OCI-LY3 (cell line): Measurements from ENCODE around the gene SNCA.

Experiments used
- H2AFZ ChIP-seq: fragments of 200-600, 300-600 bp; shearing (Covaris generic); 2 replicates; pipeline ENCODE4 v1.6.0; 2014; ENCODE audit warnings: antibody characterized with exemption, low read depth, low read length
- H3K27ac ChIP-seq: fragments of 200-600, 300-600 bp; sonication (generic); 2 replicates; pipeline ENCODE4 v1.5.1; 2014; ENCODE audit warnings: mild to moderate bottlenecking, low read length, moderate library complexity, mixed read lengths
- H3K27me3 ChIP-seq: fragments of 200-600, 300-600 bp; sonication (generic); 2 replicates; pipeline ENCODE4 v1.6.1; 2014; ENCODE audit warnings: low read depth, low read length, mixed read lengths
- H3K36me3 ChIP-seq: fragments of 200-600, 300-600 bp; sonication (generic); replicated peaks from 2 replicates; pipeline ENCODE3; 2014; ENCODE audit warnings: low read depth, low read length, mixed read lengths
- H3K4me1 ChIP-seq: fragments of 300-600, 200-600 bp; sonication (generic); 2 replicates; pipeline ENCODE4 v1.6.1; 2014; ENCODE audit warnings: low read length, mixed read lengths
- H3K4me2 ChIP-seq: fragments of 200-600, 300-600 bp; sonication (generic); 2 replicates; pipeline ENCODE4 v1.6.1; 2014; ENCODE audit warnings: low read length, mixed read lengths
- H3K4me3 ChIP-seq: fragments of 300-600, 200-600 bp; sonication (generic); 2 replicates; pipeline ENCODE4 v1.5.1; 2014; ENCODE audit warnings: antibody characterized with exemption, mild to moderate bottlenecking, low read length, moderate library complexity
- H3K79me2 ChIP-seq: fragments of 300-600, 200-600 bp; shearing (Covaris generic); 2 replicates; pipeline ENCODE4 v1.6.1; 2014; ENCODE audit warnings: mild to moderate bottlenecking, low read length, mixed read lengths
- H3K9ac ChIP-seq: fragments of 300-600, 200-600 bp; shearing (Covaris generic); 2 replicates; pipeline ENCODE4 v1.6.0; 2014; ENCODE audit warnings: mild to moderate bottlenecking, low read length, moderate library complexity
- H3K9me3 ChIP-seq: fragments of 200-600, 300-600 bp; shearing (Covaris generic); 2 replicates; pipeline ENCODE4 v1.6.1; 2014; ENCODE audit warnings: low read length, mixed read lengths; ENCODE audit not compliant: insufficient read depth
- H4K20me1 ChIP-seq: fragments of 200-600, 300-600 bp; sonication (generic); 2 replicates; pipeline ENCODE4 v1.6.1; 2016; ENCODE audit warnings: low read length, mixed read lengths; ENCODE audit not compliant: insufficient read depth
- CTCF ChIP-seq: fragments of 200-600, 300-600 bp; sonication (generic); IDR thresholded peaks from 2 replicates; pipeline ENCODE4 v1.5.1; 2014; ENCODE audit warnings: antibody characterized with exemption, low read length, low read depth
- EZH2phosphoT487 ChIP-seq: fragments of 200-600 bp; shearing (Covaris generic); IDR thresholded peaks from 2 replicates; pipeline ENCODE4 v1.6.1; 2018; ENCODE audit warnings: antibody characterized with exemption, mixed run types, low read depth

SNCA gene

GRCh38 chr4:89681671-89682070, 155.3 kb downstream of the SNCA start:
- Histone ChIP-seq H3K9me3 (no peaks in the 10 kb centered on the region), H3K9ac (no peak overlapping the region), H2AFZ (no peak overlapping the region), H3K4me1 (no peaks in the 10 kb centered on the region), H4K20me1 (no peaks in the 10 kb centered on the region), H3K4me2 (no peak overlapping the region), H3K4me3 (no peak overlapping the region), H3K27me3 (no peaks in the 10 kb centered on the region), H3K27ac (no peak overlapping the region), H3K79me2 (no peaks in the 10 kb centered on the region), H3K36me3 (no peaks in the 10 kb centered on the region)
- no peak for TF ChIP-seq CTCF
- no peak for TF ChIP-seq EZH2phosphoT487

- H2AFZ ChIP-seq: no peak overlapping the region
Observed at GRCh38 chr4:89681219-89681618, 155.7 kb downstream of the SNCA start.

GRCh38 chr4:89674876-89675459, 162.0 kb downstream of the SNCA start:
- Histone ChIP-seq H3K4me3 (no peak overlapping the region), H3K27ac (no peak overlapping the region), H3K4me1 (no peaks in the 10 kb centered on the region), H4K20me1 (no peaks in the 10 kb centered on the region), H3K9ac (no peak overlapping the region), H3K36me3 (no peaks in the 10 kb centered on the region), H2AFZ (no peak overlapping the region), H3K27me3 (no peaks in the 10 kb centered on the region), H3K4me2 (no peak overlapping the region), H3K9me3 (no peaks in the 10 kb centered on the region), H3K79me2 (no peaks in the 10 kb centered on the region)
- TF ChIP-seq EZH2phosphoT487: no peak

More at GRCh38 chr4:89681219-89681618, 155.7 kb downstream of the SNCA start:
- TF ChIP-seq CTCF (no peak), EZH2phosphoT487 (no peak)
- no peak overlapping the region for H3K4me2 ChIP-seq
- no peaks in the 10 kb centered on the region for H3K36me3 ChIP-seq
- H3K27ac ChIP-seq: no peak overlapping the region
- H3K27me3 ChIP-seq: no peaks in the 10 kb centered on the region
- no peaks in the 10 kb centered on the region for H4K20me1 ChIP-seq
- no peaks in the 10 kb centered on the region for H3K4me1 ChIP-seq
- H3K9me3 ChIP-seq: no peaks in the 10 kb centered on the region
- no peaks in the 10 kb centered on the region for H3K79me2 ChIP-seq
- no peak overlapping the region for H3K9ac ChIP-seq
- no peak overlapping the region for H3K4me3 ChIP-seq
